Central memory CD8-positive, alpha-beta T cell (primary cell): Measurements from ENCODE around the gene DSTYK.

Experiments
- ATAC-seq: fragments of 150-1000 bp; cut with Tn5 transposase; replicated peaks from 2 replicates; pipeline ENCODE4 v1.10.0; 2022; ENCODE audit warnings: mild to moderate bottlenecking, moderate FRiP score, moderate number of reproducible peaks; ENCODE audit not compliant: poor library complexity, severe bottlenecking; ENCODE audit errors: extremely low read depth
- DNase-seq, 2 donors: peaks; one replicate each; pipeline ENCODE4 v3.0.0; 2021; ENCODE audit warnings: low spot score in 2 of 2
- H3K27ac Mint-ChIP-seq: one replicate; pipeline ENCODE4 v1.8.0; 2022; ENCODE audit warnings: low read depth, mild to moderate bottlenecking, moderate library complexity, mixed read lengths
- H3K27me3 Mint-ChIP-seq: one replicate; pipeline ENCODE4 v1.8.0; 2022; ENCODE audit warnings: mixed read lengths
- H3K36me3 Mint-ChIP-seq: one replicate; pipeline ENCODE4 v1.8.0; 2022; ENCODE audit warnings: mild to moderate bottlenecking, moderate library complexity, mixed read lengths; ENCODE audit not compliant: insufficient read depth
- H3K4me1 Mint-ChIP-seq: one replicate; pipeline ENCODE4 v1.8.0; 2022; ENCODE audit warnings: mixed read lengths
- H3K4me3 Mint-ChIP-seq: one replicate; pipeline ENCODE4 v1.8.0; 2022; ENCODE audit warnings: mild to moderate bottlenecking, moderate library complexity, mixed read lengths
- H3K9me3 Mint-ChIP-seq: one replicate; pipeline ENCODE4 v1.8.0; 2022; ENCODE audit warnings: mixed read lengths

DSTYK gene

DNA sequence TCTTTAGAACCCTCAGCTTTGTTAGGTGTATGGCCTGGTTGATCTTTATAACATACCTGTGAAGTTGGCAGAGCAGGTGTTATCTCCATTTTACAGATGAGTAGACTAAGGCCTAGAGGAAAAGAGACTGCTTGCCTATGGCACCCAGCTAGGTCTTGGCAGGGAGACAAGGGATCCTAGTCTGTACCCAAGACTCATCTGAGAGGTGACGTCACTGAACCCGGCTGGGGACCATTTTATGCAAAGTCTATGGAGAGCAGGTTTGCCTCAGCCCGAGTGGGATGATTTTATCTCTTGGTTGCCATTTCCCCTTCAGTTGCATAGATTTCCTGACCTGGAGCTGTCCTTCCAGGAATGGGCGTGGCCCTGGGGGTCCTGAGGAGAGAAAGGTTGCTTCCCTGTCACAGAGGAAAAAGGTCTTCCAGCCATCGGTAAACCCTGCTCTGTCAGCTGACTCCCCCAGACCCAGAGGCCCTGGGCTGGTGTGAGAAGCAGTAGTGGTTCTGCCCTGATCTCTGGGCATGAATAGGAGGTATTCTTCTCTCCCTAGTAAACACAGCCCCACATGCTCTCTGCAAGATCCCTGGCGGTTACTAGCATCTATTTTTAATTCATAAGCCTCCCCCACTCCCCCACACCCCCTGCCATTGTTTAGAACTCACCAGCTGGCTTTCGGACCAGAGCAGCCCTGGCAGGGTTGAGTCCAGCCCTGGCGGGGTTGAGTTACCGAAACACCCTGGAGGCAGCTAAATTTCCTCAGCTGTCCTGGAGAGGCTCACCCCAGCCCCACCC lies 35.8 kb upstream of the DSTYK start:
- Mint-ChIP-seq H3K27me3 (no peaks in the 10 kb centered on the region), H3K9me3 (no peaks in the 10 kb centered on the region), H3K36me3 (peaks cover 2% of the 10 kb centered on the region), H3K4me1 (peaks cover 17% of the 10 kb centered on the region), H3K4me3 (no peak overlapping the region), H3K27ac (no peak overlapping the region)
- no peak for ATAC-seq
- no peak for DNase-seq

DNA sequence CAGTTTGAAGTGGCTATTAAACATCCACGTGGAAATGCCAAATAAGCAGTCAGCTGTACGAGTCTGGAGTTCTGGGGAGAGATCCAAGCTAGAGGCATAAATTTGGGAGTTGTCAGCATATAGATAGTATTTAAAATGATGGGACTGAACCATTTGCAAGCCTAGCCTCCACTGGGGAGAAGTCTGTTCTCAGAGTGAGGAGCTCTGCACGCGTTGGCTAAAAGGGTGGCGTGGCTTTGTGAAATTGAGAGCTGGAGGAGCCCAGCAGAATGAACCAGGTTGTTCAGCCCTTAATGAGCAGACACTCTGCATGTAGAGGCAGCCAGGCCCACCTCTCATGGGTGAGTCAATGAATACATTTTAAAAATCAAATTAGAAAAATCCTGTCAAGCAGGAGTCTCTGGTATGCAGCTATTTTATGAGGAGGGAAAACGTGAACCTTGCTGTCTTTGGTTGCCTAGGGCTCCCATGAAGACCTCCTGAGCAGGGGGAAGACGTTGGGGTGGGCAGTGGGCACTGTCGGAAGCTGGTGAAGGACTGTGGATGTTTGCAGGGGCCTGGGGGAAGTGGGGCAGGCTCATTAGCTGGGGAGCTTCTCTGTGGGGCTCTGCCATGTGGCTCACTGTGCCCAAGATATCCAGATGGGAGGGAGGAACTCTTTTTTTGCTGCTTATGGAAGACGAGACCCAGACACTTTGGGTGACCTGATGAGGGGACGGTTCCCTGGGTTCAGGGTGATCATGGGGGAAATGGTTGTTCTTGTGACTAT lies 35.0 kb upstream of the DSTYK start:
- no peak overlapping the region for H3K27ac Mint-ChIP-seq
- no peak overlapping the region for H3K4me3 Mint-ChIP-seq
- peaks cover 19% of the 10 kb centered on the region for H3K4me1 Mint-ChIP-seq
- ATAC-seq = no peak
- DNase-seq = no peak
- peaks cover 2% of the 10 kb centered on the region for H3K36me3 Mint-ChIP-seq
- H3K9me3 Mint-ChIP-seq = no peaks in the 10 kb centered on the region
- no peaks in the 10 kb centered on the region for H3K27me3 Mint-ChIP-seq

DNA sequence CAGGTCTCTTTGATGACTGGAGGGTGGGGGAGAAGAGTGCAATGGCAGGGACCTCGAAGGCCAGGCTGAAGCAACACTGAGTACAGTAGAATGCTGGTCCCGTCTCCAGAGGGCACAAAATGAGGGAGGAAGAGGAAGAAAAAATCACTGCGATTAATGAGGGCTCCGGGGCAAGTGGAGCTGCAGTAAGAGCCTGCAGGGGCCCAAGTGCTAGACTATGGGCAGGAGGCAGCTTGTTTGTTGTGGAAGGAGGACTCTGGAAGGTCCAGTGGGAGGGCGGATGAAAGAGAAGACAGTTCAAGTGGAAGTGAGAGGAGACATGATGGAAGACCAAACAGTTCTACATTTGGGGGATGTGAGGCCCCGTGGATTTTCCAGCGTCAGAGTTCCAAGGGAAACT lies 33.6 kb upstream of the DSTYK start:
- DNase-seq (no peak), ATAC-seq (no peak)
- H3K36me3 Mint-ChIP-seq = peaks cover 2% of the 10 kb centered on the region
- peaks cover 19% of the 10 kb centered on the region for H3K4me1 Mint-ChIP-seq
- H3K27me3 Mint-ChIP-seq = no peaks in the 10 kb centered on the region
- no peaks in the 10 kb centered on the region for H3K9me3 Mint-ChIP-seq
- no peak overlapping the region for H3K27ac Mint-ChIP-seq
- H3K4me3 Mint-ChIP-seq = no peak overlapping the region

DNA sequence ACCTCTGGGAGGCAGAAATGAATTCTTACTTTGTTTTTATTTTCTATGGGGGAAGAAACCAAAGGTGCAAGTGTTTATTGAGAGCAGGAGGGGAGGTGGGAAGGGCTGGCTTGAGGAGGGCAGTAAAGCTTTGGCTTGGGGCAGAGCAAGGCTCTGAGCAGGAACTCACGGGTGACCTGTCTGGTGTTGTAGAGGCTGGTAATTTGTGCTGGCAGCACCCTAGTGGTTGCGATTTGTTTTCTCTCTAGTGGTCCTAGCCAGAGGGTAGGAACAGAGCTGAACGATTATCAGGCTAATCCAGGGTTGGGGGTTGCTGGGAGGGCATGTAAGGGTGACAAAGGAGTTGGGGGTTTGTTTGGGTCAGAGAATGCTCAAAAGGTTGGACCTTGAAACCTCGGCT lies 32.9 kb upstream of the DSTYK start:
- H3K27me3 Mint-ChIP-seq = no peaks in the 10 kb centered on the region
- ATAC-seq (no peak), DNase-seq (no peak)
- H3K36me3 Mint-ChIP-seq = peaks cover 2% of the 10 kb centered on the region
- H3K9me3 Mint-ChIP-seq = no peaks in the 10 kb centered on the region
- no peak overlapping the region for H3K4me3 Mint-ChIP-seq
- no peak overlapping the region for H3K27ac Mint-ChIP-seq
- peaks cover 19% of the 10 kb centered on the region for H3K4me1 Mint-ChIP-seq

DNA sequence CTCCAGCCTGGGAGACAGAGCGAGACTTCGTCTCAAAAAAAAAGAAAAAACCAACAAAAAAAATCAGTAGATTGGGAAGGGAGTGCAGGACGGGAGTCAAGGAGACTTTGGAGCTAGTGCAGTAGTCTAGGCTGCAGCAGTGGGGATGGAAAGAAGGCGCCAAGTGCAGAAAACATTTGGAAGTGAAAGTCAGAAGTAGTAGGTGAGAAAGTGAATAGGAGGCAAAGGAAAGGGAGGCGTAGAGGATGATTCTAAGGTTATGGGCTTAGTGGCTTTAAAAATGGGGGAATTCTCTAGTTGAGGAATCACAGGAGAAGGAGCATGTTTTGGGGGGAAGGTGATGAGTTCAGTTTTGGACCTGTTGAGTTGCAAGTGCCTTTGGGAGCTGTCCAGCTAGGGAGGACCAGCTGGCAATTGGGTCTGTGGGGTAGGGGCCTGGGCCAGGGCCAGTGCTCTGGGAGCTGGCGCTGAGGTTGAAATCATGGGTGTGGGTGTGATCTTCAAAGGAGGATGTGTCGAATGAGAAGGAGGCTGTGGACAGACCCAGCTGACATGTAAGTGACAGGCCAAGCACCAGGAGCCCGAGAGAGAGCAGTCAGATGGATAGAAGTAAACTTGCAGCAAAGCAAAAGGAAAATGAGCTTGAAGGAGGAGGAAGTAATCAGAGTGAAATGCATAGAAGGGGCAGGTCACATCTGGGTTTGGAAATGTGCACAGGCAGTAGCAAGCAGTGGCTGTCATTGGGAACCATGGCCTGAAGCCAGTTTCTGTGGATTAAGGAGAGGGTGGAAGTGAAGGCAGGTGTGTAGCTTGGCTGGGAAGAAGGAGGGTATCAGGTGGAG lies 32.1 kb upstream of the DSTYK start:
- no peaks in the 10 kb centered on the region for H3K9me3 Mint-ChIP-seq
- H3K4me3 Mint-ChIP-seq = no peak overlapping the region
- H3K4me1 Mint-ChIP-seq = peaks cover 19% of the 10 kb centered on the region
- H3K36me3 Mint-ChIP-seq = peaks cover 2% of the 10 kb centered on the region
- no peaks in the 10 kb centered on the region for H3K27me3 Mint-ChIP-seq
- ATAC-seq (no peak), DNase-seq (no peak)
- H3K27ac Mint-ChIP-seq = no peak overlapping the region

DNA sequence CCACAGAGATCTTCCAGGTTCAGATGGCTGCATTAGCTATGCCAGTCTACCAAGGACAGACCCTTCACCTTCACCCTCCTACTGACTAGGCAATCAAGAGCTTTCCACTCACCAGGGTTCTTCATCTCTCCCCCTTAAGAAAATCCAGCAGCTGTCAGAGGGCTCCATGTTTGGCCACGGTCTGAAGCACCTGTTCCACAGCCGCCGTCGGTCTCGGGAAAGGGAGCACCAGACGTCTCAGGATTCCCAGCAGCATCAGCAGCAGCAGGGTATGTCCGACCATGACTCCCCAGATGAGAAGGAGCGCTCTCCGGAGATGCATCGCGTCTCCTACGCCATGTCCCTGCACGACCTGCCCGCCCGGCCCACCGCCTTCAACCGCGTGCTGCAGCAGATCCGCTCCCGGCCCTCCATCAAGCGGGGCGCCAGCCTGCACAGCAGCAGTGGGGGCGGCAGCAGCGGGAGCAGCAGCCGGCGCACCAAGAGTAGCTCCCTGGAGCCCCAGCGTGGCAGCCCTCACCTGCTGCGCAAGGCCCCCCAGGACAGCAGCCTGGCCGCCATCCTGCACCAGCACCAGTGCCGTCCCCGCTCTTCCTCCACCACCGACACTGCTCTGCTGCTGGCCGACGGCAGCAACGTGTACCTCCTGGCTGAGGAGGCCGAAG lies 30.0 kb upstream of the DSTYK start:
- no peak overlapping the region for H3K4me3 Mint-ChIP-seq
- H3K36me3 Mint-ChIP-seq = no peaks in the 10 kb centered on the region
- no peaks in the 10 kb centered on the region for H3K27me3 Mint-ChIP-seq
- ATAC-seq = no peak
- H3K9me3 Mint-ChIP-seq = no peaks in the 10 kb centered on the region
- no peak for DNase-seq
- peaks cover 21% of the 10 kb centered on the region for H3K4me1 Mint-ChIP-seq
- H3K27ac Mint-ChIP-seq = no peak overlapping the region

DNA sequence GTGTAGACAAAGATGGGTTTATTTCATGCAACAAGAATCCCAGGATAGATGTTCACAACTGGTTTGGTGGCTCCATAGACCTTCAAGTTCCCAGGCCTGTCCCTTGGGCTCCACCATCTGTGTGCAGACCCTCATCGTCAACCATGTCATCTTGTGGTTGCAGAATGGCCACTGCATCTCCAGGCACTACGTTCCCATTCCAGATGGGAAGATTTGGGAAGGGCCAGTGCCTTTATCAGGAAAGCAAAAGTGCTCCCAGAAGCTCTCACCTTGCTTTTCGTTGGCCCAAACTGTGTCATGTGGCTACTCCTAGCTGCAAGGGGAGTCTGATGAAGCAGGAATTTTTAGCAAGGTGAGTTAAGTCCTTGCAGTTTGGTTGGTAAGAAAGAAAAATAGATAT lies 29.1 kb upstream of the DSTYK start:
- DNase-seq (no peak), ATAC-seq (no peak)
- H3K9me3 Mint-ChIP-seq = no peaks in the 10 kb centered on the region
- no peaks in the 10 kb centered on the region for H3K27me3 Mint-ChIP-seq
- no peak overlapping the region for H3K27ac Mint-ChIP-seq
- H3K4me3 Mint-ChIP-seq = no peak overlapping the region
- H3K4me1 Mint-ChIP-seq = peaks cover 14% of the 10 kb centered on the region
- H3K36me3 Mint-ChIP-seq = no peaks in the 10 kb centered on the region

DNA sequence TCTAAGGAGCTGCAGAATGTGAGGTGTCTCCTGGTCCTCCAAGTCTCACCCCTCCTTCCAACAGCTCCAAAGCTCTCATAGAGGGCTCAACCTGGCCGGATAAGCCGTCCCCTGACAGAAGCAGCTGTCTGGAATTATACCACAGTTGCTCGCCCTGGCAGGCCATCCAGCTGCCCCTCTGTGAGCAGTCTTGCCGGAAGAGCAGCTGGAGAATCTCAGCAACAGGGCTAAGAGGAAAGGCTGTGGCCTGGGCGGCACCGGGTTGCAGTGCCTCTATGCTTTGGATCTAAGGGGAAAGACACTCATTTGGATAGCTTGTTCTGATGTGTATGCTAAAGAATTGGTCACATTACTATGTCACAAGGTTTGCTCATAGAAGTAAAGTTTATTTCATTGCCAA lies 28.6 kb upstream of the DSTYK start:
- Mint-ChIP-seq H3K27me3 (no peaks in the 10 kb centered on the region), H3K9me3 (no peaks in the 10 kb centered on the region), H3K4me1 (peaks cover 14% of the 10 kb centered on the region), H3K4me3 (no peak overlapping the region), H3K27ac (no peak overlapping the region), H3K36me3 (no peaks in the 10 kb centered on the region)
- ATAC-seq (no peak), DNase-seq (no peak)

DNA sequence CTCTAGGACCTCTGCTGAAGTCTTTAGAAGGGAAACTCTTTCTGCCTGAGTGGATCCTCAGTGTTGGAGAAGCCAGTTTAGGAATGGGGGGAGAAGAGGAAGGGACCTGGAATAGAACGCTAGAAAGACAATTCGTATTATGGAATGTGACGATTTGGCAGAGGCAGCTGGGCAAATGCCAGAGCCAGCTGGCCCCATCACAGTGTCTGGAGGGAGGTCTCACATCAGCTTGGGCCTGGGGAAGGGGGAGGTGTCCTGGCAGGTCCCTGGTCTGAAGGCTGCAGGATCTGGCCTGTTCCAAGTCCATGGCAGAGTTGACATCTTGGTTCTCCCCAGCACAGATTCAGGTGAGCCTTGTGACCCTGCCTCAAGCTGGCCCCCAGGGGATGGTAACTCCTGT lies 27.6 kb upstream of the DSTYK start:
- Mint-ChIP-seq H3K4me1 (peaks cover 14% of the 10 kb centered on the region), H3K4me3 (no peak overlapping the region), H3K27ac (no peak overlapping the region), H3K9me3 (no peaks in the 10 kb centered on the region), H3K27me3 (no peaks in the 10 kb centered on the region), H3K36me3 (peaks cover 2% of the 10 kb centered on the region)
- ATAC-seq (no peak), DNase-seq (no peak)

DNA sequence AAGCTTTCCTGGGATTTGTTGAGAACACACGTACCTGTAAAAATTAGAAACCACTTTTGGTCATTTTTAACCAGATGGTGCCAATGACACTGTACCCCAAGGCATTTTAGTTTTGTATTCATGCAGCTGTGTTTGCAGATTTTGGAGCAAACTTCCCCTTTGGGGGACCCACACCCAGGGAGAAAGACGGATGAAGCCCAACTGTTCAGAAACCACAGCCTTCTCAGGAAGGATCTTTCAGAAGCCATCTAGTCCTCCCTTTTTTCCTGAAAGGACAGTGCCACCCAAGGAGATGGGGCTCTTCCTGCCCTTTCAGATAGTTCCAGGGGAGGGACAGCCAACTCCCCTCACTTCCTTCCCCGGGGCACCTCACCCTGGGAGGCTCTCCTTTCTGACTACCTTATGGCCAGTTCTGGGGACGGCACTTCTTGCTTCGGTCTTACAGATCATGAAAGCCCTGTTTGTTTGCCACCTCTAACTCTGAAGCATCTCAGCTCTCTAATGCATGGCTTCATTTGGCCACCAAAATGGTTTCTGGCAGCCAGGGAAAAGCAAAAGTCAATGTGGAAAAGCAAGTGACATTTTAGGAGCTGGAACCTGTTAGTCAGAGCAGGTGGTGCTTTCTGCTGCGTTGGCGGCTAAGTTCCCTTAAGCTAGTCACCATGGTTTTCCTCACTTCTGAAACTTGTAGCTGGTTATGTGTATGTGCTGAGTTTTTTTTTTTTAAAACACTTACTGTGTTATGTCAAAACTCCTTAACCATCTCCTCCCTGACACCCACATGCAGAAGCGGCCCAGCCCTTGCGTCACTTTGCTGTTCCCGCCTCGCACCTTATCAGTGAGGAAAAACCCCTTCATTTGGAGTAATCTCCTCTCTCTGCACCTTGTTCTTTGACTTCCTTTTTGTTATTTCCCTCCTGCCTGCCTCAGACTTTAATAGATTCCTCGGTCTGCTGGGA lies 26.3 kb upstream of the DSTYK start:
- H3K4me3 Mint-ChIP-seq = no peak overlapping the region
- peaks cover 2% of the 10 kb centered on the region for H3K36me3 Mint-ChIP-seq
- peaks cover 14% of the 10 kb centered on the region for H3K4me1 Mint-ChIP-seq
- H3K9me3 Mint-ChIP-seq = no peaks in the 10 kb centered on the region
- ATAC-seq (no peak), DNase-seq (no peak)
- H3K27ac Mint-ChIP-seq = no peak overlapping the region
- H3K27me3 Mint-ChIP-seq = no peaks in the 10 kb centered on the region

DNA sequence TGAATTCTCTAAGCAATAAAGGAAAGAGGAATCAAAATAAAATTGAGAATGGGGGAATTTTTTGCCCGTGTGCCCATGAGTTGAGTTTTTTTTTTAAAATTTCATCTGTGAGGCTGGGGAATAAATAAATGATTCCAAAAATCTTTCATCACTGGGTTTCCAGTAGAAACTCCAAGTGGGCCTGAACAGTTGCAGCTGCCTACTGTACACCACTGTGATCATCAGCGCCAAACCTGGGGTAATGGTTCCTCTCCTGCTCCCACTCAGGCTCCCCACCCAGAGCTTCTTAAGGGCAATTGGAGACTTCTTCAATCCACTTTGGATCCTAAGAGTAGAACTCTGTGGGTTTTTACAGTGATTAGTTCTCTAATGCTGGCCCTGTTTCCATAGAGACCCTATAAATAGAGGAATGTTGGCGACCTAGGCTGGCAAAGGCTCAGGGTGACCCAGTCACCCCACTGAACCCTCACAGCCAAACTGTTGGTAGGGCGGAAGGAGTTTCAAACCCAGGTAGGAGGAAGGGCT lies 25.5 kb upstream of the DSTYK start:
- peaks cover 2% of the 10 kb centered on the region for H3K36me3 Mint-ChIP-seq
- no peaks in the 10 kb centered on the region for H3K27me3 Mint-ChIP-seq
- H3K27ac Mint-ChIP-seq = no peak overlapping the region
- peaks cover 8% of the 10 kb centered on the region for H3K4me1 Mint-ChIP-seq
- H3K4me3 Mint-ChIP-seq = no peak overlapping the region
- DNase-seq (no peak), ATAC-seq (no peak)
- H3K9me3 Mint-ChIP-seq = no peaks in the 10 kb centered on the region
